Subcutaneous adipose tissue (tissue), 4 donors: ENCODE measurements around the gene OR1Q1. TPM values are rescaled to one million over a fixed set of nuclear protein-coding genes. Genes with fewer than 3 reads are reported as not detected.
"Not testable (repeated sequence)": the region's sequence is repeated elsewhere in the genome, so short reads cannot be mapped to it uniquely, and the experiment has no call there.

ENCODE experiments used
- CTCF ChIP-seq: fragments of 450-650 bp; IDR thresholded peaks from one replicate; pipeline ENCODE4 v1.5.1; 2016; ENCODE audit warnings: low read depth, mild to moderate bottlenecking, control low read depth, antibody characterized with exemption, moderate library complexity
- total RNA-seq, 4 donors: library from RNA; depleted of rRNA; stranded (reverse); fragments of >200 nt; gene quantifications; one replicate each; pipeline ENCODE4 v1.1.0, GENCODE V29; 2016

Gene OR1Q1
- total RNA-seq: not detected

- TF ChIP-seq CTCF: no peak
Observed at GRCh38 chr9:122614362-122614761, at the start of gene OR1Q1. Gene OR1Q1 (plus strand): TSS chr9:122614738. CDS start chr9:122614738, 0 bp downstream.

- TF ChIP-seq CTCF: no peak
Observed at GRCh38 chr9:122567901-122568300, 46.6 kb upstream of the OR1Q1 start.

- TF ChIP-seq CTCF: no peak
Observed at GRCh38 chr9:122572456-122572855, 42.1 kb upstream of the OR1Q1 start.

GRCh38 chr9:122579874-122580273 lies 34.7 kb upstream of the OR1Q1 start:
- no peak for TF ChIP-seq CTCF

GRCh38 chr9:122580360-122580759 lies 34.2 kb upstream of the OR1Q1 start:
- TF ChIP-seq CTCF: no peak

GRCh38 chr9:122583284-122583683 lies 31.3 kb upstream of the OR1Q1 start, which contains the start of gene OR1L8:
Gene OR1L8 (minus strand): TSS chr9:122583384. CDS start chr9:122568477, 14,907 bp downstream.
- not testable (repeated sequence) for TF ChIP-seq CTCF

GRCh38 chr9:122605691-122606090 lies 8.8 kb upstream of the OR1Q1 start:
- no peak for TF ChIP-seq CTCF
